ENCODE results near the gene DLG2.

DLG2 gene

GRCh38 chr11:85668157-85668556, 41.0 kb upstream of the DLG2 start:
- Histone ChIP-seq H3K36me3 (ENCODE audit: insufficient read depth, low read length) (peaks cover 8% of the 10 kb centered on the region), H3K9ac (ENCODE audit: low read length) (no peak overlapping the region)

GRCh38 chr11:85666687-85667086, 39.5 kb upstream of the DLG2 start:
- Histone ChIP-seq H3K9me2 (ENCODE audit: low read depth, low read length) (no peaks in the 10 kb centered on the region), H3K9me3 (ENCODE audit: low read length) (no peaks in the 10 kb centered on the region), H3K27ac (ENCODE audit: low read depth, low read length, poor library complexity, severe bottlenecking) (no peak overlapping the region), H3K4me3 (ENCODE audit: low read depth, low read length, poor library complexity, severe bottlenecking) (no peak overlapping the region), H3K4me2 (ENCODE audit: low read length) (no peak overlapping the region), H3K9ac (ENCODE audit: low read length) (no peak overlapping the region), H3K79me2 (ENCODE audit: insufficient read depth, low read length) (peaks cover 26% of the 10 kb centered on the region), H3K4me1 (ENCODE audit: insufficient read depth, low read length, severe bottlenecking) (peaks cover 17% of the 10 kb centered on the region), H2AFZ (ENCODE audit: low read length) (peak overlapping the region; percentile 81; the same call in 1 of the 2 replicates), H3K36me3 (ENCODE audit: insufficient read depth, low read length) (peaks cover 20% of the 10 kb centered on the region), H4K20me1 (ENCODE audit: insufficient read depth, low read length) (peaks cover 4% of the 10 kb centered on the region; the same call in 1 of the 2 replicates), H3K27me3 (ENCODE audit: insufficient read depth, low read length) (no peaks in the 10 kb centered on the region), H3F3A (ENCODE audit: insufficient read depth, low read length) (no peaks in the 10 kb centered on the region)
- TF ChIP-seq CTCF (IDR thresholded peaks at IDR 0.05; ENCODE audit: low read length) (no peak), EZH2 (IDR thresholded peaks at IDR 0.05; ENCODE audit: borderline replicate concordance, low read length) (no peak)

More at GRCh38 chr11:85668157-85668556, 41.0 kb upstream of the DLG2 start:
- peaks cover 11% of the 10 kb centered on the region for H3K79me2 ChIP-seq (ENCODE audit: insufficient read depth, low read length)
- no peaks in the 10 kb centered on the region for H3K9me2 ChIP-seq (ENCODE audit: low read depth, low read length)
- peaks cover 9% of the 10 kb centered on the region for H3K4me1 ChIP-seq (ENCODE audit: insufficient read depth, low read length, severe bottlenecking)
- no peak overlapping the region for H3K4me2 ChIP-seq (ENCODE audit: low read length)
- H3K27ac ChIP-seq (ENCODE audit: low read depth, low read length, poor library complexity, severe bottlenecking), result no peak overlapping the region
- no peak overlapping the region for H2AFZ ChIP-seq (ENCODE audit: low read length)
- H3K9me3 ChIP-seq (ENCODE audit: low read length), result no peaks in the 10 kb centered on the region
- no peaks in the 10 kb centered on the region for H3F3A ChIP-seq (ENCODE audit: insufficient read depth, low read length)
- no peaks in the 10 kb centered on the region for H3K27me3 ChIP-seq (ENCODE audit: insufficient read depth, low read length)
- TF ChIP-seq EZH2 (IDR thresholded peaks at IDR 0.05; ENCODE audit: borderline replicate concordance, low read length), result no peak
- TF ChIP-seq CTCF (IDR thresholded peaks at IDR 0.05; ENCODE audit: low read length), result no peak
- H3K4me3 ChIP-seq (ENCODE audit: low read depth, low read length, poor library complexity, severe bottlenecking), result no peak overlapping the region
- H4K20me1 ChIP-seq (ENCODE audit: insufficient read depth, low read length), result no peaks in the 10 kb centered on the region

GRCh38 chr11:85665733-85666132, 38.6 kb upstream of the DLG2 start:
- Histone ChIP-seq H3K9ac (ENCODE audit: low read length) (peak overlapping the region; percentile 96; the same call in 1 of the 2 replicates), H3K27me3 (ENCODE audit: insufficient read depth, low read length) (no peaks in the 10 kb centered on the region), H3K4me2 (ENCODE audit: low read length) (peak overlapping the region; percentile 88; the same call in 1 of the 2 replicates), H3K4me1 (ENCODE audit: insufficient read depth, low read length, severe bottlenecking) (peaks cover 27% of the 10 kb centered on the region), H3K9me3 (ENCODE audit: low read length) (no peaks in the 10 kb centered on the region), H3F3A (ENCODE audit: insufficient read depth, low read length) (no peaks in the 10 kb centered on the region), H3K79me2 (ENCODE audit: insufficient read depth, low read length) (peaks cover 35% of the 10 kb centered on the region), H3K36me3 (ENCODE audit: insufficient read depth, low read length) (peaks cover 29% of the 10 kb centered on the region), H3K9me2 (ENCODE audit: low read depth, low read length) (no peaks in the 10 kb centered on the region), H3K4me3 (ENCODE audit: low read depth, low read length, poor library complexity, severe bottlenecking) (peak overlapping the region; percentile 88), H4K20me1 (ENCODE audit: insufficient read depth, low read length) (peaks cover 9% of the 10 kb centered on the region; the same call in 1 of the 2 replicates), H3K27ac (ENCODE audit: low read depth, low read length, poor library complexity, severe bottlenecking) (peak overlapping the region; percentile 1), H2AFZ (ENCODE audit: low read length) (peak overlapping the region; percentile 81)
- TF ChIP-seq CTCF (IDR thresholded peaks at IDR 0.05; ENCODE audit: low read length), result no peak
- no peak for TF ChIP-seq EZH2 (IDR thresholded peaks at IDR 0.05; ENCODE audit: borderline replicate concordance, low read length)

Data from OCI-LY1 (cell line).